Chondrocyte (in vitro differentiated cells): ENCODE results near the gene HPF1. TPM values are rescaled to one million over a fixed set of nuclear protein-coding genes. Genes with fewer than 3 reads are reported as not detected.

Source experiments
- DNase-seq: peaks from one replicate; pipeline ENCODE4 v3.0.0; 2021; ENCODE audit warnings: mixed read lengths, low spot score
- H3K27ac Mint-ChIP-seq: one replicate; pipeline ENCODE4 v1.8.0; 2021; ENCODE audit warnings: mild to moderate bottlenecking, moderate library complexity, mixed read lengths; ENCODE audit not compliant: unreplicated experiment
- H3K27me3 Mint-ChIP-seq: 2 replicates; pipeline ENCODE4 v1.8.0; 2021; ENCODE audit warnings: low read depth, mixed read lengths
- H3K36me3 Mint-ChIP-seq: 2 replicates; pipeline ENCODE4 v1.8.0; 2021; ENCODE audit warnings: low read depth, mixed read lengths
- H3K4me1 Mint-ChIP-seq: 2 replicates; pipeline ENCODE4 v1.8.0; 2021; ENCODE audit warnings: low read depth, mild to moderate bottlenecking, mixed read lengths
- H3K4me3 Mint-ChIP-seq: one replicate; pipeline ENCODE4 v1.8.0; 2021; ENCODE audit warnings: mild to moderate bottlenecking, moderate library complexity, mixed read lengths; ENCODE audit not compliant: unreplicated experiment
- H3K9me3 Mint-ChIP-seq: 2 replicates; pipeline ENCODE4 v1.8.0; 2021; ENCODE audit warnings: low read depth, mixed read lengths
- CTCF ChIP-seq: fragments of 200-600 bp; sonication (generic); IDR thresholded peaks from 2 replicates; pipeline ENCODE4 v1.5.0; 2021; ENCODE audit warnings: antibody characterized with exemption, mild to moderate bottlenecking, moderate library complexity
- total RNA-seq: library from RNA; stranded (reverse); gene quantifications from 3 replicates; pipeline ENCODE4 v1.2.1, GENCODE V29; 2021

HPF1 gene
- total RNA-seq, 1 donor from 2014 or later, result 20.2 TPM

GRCh38 chr4:169689681-169690080 is 68.1 kb downstream of the HPF1 start:
- Mint-ChIP-seq H3K36me3 (peaks cover 14% of the 10 kb centered on the region), H3K9me3 (no peaks in the 10 kb centered on the region), H3K4me3 (no peak overlapping the region), H3K27ac (no peak overlapping the region), H3K27me3 (no peaks in the 10 kb centered on the region), H3K4me1 (no peaks in the 10 kb centered on the region)
- TF ChIP-seq CTCF, result no peak
- DNase-seq, result no peak

GRCh38 chr4:169682372-169683047 is 75.2 kb downstream of the HPF1 start:
- no peak for DNase-seq
- Mint-ChIP-seq H3K27me3 (no peaks in the 10 kb centered on the region), H3K4me3 (no peak overlapping the region), H3K36me3 (peaks cover 5% of the 10 kb centered on the region), H3K27ac (no peak overlapping the region), H3K9me3 (no peaks in the 10 kb centered on the region), H3K4me1 (no peaks in the 10 kb centered on the region)
- no peak for TF ChIP-seq CTCF

Other genes with a start within 250 kb of the HPF1 start
- gene NEK1, start 145.4 kb downstream of the HPF1 start, total RNA-seq, result 13.7 to 20.7 TPM (median 14.6 TPM) in 3 replicates
- gene CLCN3, start 137.4 kb downstream of the HPF1 start, total RNA-seq, result 34.7 to 47.3 TPM (median 36.5 TPM) in 3 replicates